Stimulated activated CD4-positive, alpha-beta T cell treated with anti-CD3 and anti-CD28 coated beads, Interleukin-12 subunit alpha, Interleukin-12 subunit beta, amount 100 ng/mL, for 48 hours (primary cell): ENCODE results near the gene LAD1.
A peak's percentile ranks its signal among the peaks of the same experiment; 100 is the strongest.

Experiments
- DNase-seq, 3 donors: peaks; one replicate each; pipeline ENCODE4 v3.0.0-alpha.2; 2020; ENCODE audit warnings: low read depth in 2 of 3, low spot score in 1 of 3

LAD1 gene, protein sequence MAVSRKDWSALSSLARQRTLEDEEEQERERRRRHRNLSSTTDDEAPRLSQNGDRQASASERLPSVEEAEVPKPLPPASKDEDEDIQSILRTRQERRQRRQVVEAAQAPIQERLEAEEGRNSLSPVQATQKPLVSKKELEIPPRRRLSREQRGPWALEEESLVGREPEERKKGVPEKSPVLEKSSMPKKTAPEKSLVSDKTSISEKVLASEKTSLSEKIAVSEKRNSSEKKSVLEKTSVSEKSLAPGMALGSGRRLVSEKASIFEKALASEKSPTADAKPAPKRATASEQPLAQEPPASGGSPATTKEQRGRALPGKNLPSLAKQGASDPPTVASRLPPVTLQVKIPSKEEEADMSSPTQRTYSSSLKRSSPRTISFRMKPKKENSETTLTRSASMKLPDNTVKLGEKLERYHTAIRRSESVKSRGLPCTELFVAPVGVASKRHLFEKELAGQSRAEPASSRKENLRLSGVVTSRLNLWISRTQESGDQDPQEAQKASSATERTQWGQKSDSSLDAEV

DNA sequence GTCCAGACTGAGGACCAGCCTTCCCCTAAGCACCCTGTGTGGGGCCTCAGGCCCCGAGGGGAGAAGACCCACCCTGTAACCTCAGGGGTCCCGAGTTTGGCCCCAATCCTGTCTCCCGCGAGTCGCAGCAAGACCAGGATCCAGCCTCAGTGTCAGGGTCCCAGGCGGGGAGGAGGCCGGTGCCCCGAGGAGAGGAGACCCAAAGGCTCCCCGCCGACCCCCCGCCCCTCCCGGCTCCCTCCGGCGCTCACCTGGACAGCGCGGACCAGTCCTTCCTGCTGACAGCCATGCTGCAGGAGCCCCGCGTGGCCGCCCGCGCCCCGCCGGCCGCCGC lies at the start of gene LAD1:
TSS of gene LAD1 (minus strand) at position 307 of the 334 bp plus-strand sequence. CDS start at position 289, 18 bp downstream.
- DNase-seq = no peak

DNA sequence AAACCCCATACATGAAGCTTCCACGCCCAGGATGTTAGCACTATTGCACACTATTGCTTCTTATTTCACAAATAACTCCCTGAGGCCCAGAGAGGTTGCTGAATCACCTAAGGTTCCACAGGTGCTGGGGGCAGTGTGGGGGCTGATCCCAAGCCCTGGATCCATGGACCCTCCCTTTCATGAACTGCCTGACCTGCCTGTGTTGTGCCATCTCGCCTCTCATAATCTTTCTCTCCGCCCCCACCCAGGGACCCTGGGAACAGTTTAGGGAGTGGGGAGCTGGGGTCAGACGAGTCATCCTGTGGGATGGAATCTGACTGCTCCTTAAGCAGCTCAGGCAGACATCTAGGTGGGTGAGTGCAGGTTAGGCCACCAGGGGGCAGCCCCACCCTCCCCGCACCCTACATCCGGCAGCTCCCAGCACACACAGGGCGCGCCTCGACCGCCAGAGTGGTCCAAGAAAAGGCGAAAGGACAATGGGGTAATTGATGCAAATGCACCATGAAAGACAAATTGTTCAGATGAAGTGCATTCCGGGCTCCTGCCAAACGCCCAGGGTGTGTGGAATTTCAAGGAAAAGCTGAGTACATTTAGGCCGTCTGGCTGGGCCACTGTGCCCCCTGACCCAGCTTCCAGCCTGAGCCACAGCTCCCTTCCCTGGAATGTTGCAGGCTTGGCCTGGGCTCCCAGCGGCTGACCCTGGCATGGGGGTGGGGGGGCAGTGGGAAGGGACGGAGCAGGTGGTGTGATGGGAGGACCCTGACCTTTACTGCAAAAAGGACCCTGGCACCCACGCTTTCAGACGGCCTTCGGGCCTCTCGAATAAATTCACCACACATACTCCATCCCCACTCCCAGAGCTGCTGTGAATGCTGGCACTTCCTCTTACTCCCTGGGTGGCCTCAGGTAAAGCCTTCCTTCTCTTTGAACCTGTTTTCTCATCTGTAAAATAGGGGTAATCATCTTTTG lies 49.1 kb upstream of the LAD1 start:
- peak; percentile 33 to 73 (median 56) for DNase-seq

DNA sequence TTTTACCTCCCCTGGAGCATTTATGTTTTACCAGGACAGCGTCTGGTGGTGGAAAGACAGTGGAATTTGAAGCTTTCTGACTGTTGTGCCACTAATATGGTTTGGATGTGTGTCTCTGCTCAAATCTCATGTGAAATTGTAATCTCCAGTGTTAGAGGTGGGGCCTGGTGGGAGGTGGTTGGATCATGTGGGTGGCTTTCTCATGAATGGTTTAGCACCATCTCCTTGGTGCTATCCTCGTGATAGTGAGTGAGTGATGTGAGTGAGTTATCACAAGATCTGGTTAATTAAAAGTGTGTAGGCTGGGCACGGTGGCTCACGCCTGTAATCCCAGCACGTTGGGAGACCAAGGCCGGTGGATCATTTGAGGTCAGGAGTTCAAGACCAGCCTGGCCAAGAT lies 46.2 kb upstream of the LAD1 start:
- DNase-seq = no peak

DNA sequence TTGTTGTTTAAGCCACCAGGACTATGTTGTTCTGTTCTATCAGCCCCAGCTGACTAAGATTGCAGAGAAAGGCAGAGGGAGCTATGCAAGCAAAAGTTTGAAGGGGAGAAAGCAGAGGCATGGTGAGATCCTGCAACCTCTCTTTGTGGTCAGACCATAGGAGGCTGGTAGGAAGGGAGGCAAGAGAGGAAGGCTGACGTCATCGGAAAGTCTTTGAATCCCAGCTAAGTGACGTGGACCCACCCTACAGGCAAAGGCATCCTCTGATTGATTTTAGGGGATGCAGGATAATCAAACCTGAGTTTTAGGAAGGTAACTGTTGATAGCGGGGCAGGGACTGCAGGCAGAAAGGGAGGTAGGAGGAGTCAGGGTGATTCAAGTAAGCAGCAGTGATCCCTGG lies 45.7 kb upstream of the LAD1 start:
- no peak for DNase-seq

DNA sequence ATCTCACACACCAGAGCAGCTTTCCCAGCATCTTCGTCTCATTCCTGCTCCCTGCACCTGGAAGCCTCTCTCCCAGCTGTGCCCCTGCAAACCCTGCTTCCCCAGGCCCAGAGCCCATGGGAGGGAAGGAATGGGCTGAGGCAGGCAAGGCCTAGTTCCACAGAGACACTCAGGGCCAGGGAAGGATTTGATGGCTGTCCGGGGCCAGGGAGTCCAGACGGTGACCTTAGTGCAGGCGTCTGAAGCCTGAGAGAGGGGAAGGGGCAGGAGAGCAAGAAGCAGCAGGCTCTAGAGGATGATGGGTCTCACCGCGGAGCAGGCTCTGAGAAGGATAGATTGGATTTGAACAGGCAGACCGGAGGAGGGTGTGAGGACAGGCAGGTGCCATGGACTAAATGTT lies 44.6 kb upstream of the LAD1 start:
- DNase-seq = no peak

DNA sequence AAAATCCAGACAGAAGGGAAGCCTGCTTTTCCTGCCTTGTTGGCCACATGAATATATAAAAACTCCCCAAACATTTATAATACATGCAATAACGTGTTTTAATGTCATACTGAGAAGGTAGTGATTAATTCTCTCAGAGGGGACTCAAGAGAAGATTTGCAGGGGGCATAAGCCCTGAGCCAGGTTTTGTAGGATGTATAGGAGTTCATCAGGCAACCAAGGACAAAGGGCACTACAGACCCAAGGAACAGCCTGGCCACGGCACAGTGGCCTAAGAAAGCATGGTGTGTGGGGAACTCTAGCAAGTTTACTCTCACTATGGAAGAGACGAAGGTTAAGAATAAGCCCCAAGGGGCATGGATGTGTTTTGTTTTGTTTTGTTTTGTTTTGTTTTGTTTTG lies 37.8 kb upstream of the LAD1 start:
- DNase-seq = no peak

DNA sequence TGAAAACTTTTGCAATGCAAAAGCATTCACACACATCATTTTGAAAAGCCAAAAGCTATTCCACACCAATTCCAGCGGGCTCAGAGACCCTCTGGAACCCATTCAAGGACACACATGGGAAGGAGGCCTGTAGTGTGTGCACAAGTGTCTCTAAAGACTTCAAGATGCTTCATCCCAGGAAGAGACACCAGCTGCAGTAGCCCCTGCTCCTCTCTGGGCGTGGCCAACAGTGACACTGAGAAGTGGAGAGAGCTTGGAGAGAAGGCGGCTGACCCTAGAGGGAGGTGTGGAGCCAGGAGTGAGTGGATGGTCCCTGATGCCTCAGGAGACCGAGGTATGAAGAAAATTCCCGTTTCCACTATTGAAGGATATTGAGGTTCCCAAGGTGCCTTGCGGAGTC lies 37.3 kb upstream of the LAD1 start:
- no peak for DNase-seq

DNA sequence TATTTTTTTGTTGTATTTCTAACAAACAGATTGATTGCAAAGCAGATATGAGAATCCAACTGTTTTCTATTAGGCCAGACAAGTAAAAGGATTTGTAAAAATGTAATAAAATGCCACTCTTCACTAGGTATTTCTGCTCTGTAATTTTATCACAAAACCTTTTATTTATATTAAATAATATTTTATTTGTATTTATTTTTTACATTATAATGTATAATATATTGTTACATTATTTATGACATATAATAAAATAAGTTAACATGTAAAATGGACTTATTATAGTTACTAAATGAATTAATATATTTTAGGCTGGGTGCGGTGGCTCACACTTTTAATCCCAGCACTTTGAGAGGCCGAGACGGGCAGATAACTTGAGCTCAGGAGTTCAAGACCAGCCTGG lies 35.1 kb upstream of the LAD1 start:
- DNase-seq = no peak

DNA sequence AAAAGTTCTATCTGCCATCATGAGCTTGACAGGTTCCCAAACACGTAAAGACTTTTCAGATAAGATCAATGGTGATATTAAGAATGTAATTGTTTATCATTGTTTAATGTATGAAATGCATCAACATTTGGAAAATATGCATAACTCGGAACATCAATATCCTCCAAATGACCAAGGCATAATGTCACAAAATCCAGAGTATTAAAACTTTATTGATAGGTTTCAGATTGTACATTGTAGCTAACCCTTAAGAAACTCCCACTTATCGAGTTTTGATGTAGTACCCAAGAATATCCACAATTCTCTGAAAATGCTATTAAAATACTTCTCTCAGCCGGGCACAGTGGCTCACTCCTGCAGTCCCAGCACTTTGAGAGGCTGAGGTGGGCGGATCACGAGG lies 34.5 kb upstream of the LAD1 start:
- DNase-seq = no peak

DNA sequence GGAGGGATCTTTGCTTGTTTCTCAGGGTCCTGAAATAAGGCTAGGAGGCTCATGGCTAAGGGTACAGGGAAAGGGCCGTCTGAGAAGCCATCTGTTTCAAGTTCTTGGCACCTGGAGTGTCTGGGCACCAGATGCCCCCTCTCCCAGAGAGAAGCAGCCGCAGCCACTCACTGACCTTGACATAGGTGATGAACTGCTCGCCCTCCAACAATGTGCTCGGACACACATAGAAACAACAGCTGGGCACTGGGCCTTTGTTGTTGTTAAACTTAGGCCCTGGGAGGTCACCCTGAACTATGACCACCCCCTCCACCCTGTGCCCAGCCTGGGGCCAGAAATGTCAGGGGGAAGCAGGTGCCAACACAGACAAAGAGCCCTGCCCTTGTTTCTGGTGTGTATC lies 31.7 kb upstream of the LAD1 start:
- no peak for DNase-seq

DNA sequence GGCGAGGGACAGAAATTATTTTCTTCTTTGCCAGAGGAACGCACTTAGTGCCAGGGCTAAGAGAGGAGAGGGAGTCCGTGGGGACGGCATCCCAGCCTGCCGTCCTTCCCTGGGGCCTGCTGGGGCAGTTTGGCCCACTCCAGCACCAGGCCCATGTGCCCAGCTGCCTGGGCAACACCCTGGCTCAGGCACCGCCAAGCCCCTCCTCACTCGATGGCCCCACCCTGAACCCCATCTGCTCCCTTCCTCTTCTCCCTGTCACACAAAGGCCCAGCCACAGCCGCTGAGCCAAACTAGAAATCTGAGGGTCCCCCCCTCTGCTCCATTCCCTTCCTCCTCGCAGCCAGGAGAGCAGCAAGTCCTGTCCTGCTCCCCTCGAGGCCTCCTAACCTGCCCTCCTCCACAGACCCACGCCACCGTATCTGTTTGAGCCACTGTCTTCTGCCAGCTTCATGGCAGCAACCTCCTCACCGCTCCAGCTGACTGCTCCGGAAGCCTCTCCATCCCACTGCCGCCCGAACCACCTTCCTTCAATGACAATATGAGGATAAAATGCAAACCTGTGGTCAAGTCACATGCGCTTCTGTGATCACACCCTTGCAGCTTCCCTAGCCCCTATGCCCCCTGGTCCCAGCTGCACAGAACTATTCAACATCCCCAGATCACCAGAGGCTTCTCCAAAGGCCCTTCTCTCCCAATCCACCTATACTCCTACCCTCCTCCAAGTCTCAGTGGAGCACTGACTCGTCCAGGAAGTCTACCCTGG lies 30.8 kb upstream of the LAD1 start:
- DNase-seq = no peak

DNA sequence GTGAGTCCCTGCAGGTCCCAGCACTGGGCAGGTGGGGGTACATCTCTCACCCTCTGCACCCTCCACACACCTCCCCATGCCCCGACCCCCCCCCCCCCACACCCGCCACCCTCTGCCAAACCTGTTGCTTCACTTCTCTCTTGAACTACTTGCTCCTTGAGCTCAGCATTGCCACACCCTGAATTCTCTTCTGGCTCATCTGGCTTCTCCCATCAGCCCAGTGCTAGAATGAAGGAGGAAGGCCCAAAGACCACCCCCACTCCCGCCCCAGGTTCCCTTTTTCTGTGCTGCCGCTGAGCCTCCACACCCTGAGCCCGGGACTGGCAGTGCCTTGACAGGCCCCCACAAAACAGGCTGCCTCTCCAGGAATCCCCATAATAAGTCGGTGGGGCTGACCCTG lies 28.8 kb upstream of the LAD1 start:
- DNase-seq = no peak

DNA sequence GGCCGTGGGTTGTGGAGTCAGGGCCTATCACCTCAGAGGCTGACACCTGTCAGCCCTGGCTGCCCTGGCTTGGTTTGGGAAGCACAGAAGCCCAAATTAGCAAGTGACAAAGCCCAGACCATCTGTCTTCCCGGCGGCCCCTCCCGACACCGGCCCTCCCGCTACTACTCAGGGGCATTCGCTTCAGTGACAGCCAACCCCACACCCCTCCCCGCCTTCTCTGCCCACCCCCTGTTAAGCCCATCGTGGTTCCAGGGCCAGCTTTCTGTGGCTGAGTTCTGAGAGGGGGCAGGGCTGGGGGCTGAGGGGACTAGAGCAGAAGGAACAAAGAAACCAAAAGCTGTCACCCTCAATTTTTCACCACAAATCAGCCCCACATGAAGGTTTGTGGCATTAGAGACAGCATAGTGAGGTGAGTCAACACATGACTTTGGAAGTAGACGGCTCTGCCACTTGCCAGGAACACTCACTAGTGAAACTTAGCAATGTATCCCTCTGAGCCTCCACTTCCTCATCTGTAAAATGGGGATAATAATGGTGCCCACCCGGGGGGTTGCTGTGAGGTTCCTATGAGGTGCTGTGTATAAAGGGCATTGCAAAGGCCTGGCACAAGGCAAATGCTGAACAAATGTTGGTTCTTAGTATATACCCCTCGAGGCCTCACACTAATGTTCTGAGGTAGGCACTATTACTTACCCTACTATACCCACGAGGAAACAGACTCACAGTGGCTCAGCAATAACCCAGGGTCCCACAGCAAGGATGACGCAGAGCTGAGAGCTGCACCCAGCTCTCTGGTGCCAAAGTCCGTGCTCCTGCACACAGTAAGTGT lies 27.6 kb upstream of the LAD1 start:
- no peak for DNase-seq

DNA sequence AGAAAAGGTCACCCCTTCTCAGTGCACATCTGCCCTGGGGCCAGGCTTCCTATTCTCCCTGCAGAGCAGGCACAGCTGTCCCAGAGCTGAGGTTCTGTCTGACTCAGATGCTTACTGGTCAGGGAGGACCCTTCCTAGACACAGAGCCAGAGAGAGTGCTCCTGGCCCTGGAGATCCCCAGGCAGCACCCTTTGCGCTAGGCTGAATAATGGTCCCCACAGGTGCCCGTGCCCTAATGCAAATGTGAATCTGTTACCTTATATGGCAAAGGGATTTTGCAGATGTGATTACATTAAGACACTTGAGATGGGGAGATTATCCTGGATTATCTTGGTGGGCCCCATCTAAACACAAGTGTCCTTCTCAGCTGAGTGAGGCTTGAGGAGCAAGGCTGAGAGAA lies 25.0 kb upstream of the LAD1 start:
- DNase-seq = no peak

DNA sequence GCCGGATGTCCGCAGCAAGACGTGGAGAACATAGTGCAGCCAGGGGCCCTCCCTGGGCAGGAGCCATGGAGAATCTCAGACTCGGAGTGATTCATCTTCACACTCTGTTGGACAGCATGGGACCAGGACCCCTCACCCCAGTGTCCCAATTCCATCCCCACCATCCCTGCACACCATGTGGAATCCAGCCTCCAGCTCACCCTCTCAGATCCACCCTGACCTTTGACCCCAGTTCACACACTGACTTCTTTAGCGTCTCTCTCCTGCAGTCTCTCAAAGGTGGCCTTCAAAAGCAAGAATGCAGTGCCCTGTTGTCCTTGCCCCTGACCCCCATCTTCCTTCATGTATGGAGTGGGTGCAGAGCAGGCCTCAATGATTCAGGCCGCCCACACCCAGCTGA lies 24.5 kb upstream of the LAD1 start:
- no peak for DNase-seq

DNA sequence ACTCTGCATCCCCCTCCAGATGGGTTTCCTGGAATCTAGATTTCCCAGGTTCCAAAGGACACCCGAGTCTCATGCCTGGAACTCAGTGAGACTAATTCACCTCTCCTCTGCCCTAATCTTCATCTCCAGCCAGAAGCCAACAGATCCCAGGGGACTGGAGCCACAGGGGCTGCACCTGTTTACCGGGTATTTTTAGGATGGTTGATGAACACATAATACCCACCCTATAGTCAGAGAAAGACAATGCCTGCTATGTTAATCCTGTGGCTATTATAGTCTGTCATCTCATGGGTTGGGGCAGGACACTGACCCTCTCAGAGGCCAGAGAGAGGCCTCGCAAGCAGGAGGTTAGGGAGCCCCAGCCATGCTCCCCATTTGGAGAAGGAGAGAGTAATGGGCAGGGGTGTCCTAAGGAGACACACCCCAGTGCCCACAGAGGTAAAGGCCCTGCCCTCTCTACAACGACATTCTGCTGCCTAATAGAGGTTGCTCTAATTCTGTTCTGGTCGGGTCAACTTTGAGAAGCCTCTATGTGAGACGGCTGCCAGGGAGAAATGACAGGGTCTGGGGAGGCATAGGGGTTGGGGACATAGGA lies 23.4 kb upstream of the LAD1 start:
- no peak for DNase-seq

DNA sequence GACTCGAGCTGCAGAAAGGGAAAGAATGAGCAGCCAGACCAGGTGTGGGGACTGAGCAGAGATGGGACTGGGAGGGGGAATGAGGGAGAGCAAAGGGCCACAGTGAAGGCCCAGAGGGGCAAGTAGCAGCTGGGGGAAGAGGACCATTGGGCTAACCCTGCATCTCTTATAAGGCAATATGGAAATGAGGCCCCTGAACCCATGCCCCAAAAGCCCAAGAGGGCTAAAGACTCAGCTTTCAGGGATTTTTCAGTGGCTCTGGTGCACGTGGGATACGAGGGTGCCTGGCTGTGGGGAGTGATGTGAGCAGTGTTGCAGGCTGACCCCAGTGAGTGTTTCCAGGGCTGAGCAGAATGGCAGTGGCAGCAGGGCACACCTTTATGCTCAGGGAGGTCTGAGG lies 22.9 kb upstream of the LAD1 start:
- no peak for DNase-seq

DNA sequence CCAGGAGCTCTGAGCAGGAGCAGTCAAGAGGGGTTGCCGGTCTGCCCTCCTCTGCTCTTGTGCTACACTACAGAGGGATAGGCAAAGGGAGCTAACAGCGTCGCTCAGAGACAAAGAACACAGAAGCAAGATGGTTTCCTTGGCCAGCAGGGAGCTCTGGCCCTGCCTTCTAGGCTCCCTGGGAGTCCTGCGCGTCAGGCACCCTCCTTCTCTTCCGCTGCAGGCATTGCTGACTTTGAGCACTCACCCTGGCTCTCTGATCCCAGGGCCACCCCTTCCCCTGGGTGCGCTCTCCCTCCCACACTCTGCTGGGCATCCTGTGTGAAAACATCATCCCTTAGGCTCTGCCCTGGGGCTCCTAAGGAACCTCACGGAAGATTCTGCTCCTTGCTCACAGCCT lies 21.9 kb upstream of the LAD1 start:
- no peak for DNase-seq

DNA sequence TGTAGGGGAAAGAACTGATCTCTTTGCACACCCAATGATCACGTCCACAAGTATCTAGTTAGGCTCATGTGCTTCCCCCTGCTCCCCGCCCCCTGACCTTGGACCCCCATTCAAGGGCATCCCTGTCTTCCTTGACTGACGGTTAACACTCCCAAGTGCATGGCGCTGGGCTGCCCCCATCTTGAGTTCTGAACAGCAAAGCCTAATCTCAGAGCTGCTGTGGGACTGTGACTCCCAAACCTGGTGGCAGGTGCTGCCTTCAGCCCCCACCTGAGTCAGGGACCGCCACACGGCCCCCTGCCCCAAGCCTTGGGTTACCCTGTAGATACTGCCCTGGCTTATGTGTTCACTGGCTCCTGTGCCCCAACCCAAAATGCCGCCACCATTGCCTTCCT lies 21.5 kb upstream of the LAD1 start:
- DNase-seq = no peak
